Mammary epithelial cell (primary cell): ENCODE measurements around the gene DYNLT2.

ENCODE experiments used
- CTCF ChIP-seq, 2 donors: IDR thresholded peaks in 1 of 2; conservative IDR thresholded peaks in 1 of 2; 2 replicates each; pipeline ENCODE4 v1.5.1; 2011 to 2012; ENCODE audit warnings: inconsistent platforms in 2 of 2, low read length in 2 of 2, mild to moderate bottlenecking in 2 of 2, control low read depth in 1 of 2, low read depth in 1 of 2; ENCODE audit not compliant: insufficient read depth in 1 of 2; ENCODE audit errors: extremely low read depth in 1 of 2
- EZH2 ChIP-seq: IDR thresholded peaks from 2 replicates; pipeline ENCODE4 v1.6.1; 2012; ENCODE audit warnings: low read length, inconsistent platforms, borderline replicate concordance

GRCh38 chr6:169766921-169767736 is 15.8 kb upstream of the DYNLT2 start:
- TF ChIP-seq CTCF (conservative IDR thresholded peaks at IDR 0.05 in 1 of 2, IDR thresholded peaks at IDR 0.05 in 1 of 2; ENCODE audit: extremely low read depth in 1 of 2, insufficient read depth in 1 of 2, low read depth in 1 of 2, low read length in 2 of 2) = no peak
- no peak for TF ChIP-seq EZH2
